ENCODE results near the gene SULF2.

The SULF2 gene

GRCh38 chr20:47705497-47705856 lies 79.8 kb downstream of the SULF2 start:
- Histone ChIP-seq H3K4me3 (no peak overlapping the region), H3K4me1 (no peaks in the 10 kb centered on the region), H3K27me3 (ENCODE audit: low read depth) (no peaks in the 10 kb centered on the region), H3K36me3 (replicated peaks) (no peaks in the 10 kb centered on the region), H3K9me3 (no peaks in the 10 kb centered on the region)
- no peak for DNase-seq (ENCODE audit: low spot score in 2 of 2)
- in situ Hi-C loops (cut with MboI; ENCODE audit: low sequenced_read_pairs), result no loop called here

- in situ Hi-C loops (cut with MboI; ENCODE audit: low sequenced_read_pairs), result no loop called here
- DNase-seq (ENCODE audit: low spot score in 2 of 2), result no peak
- H3K27me3 ChIP-seq (ENCODE audit: low read depth), result no peaks in the 10 kb centered on the region
These were observed 80.4 kb downstream of the SULF2 start for GRCh38 chr20:47704746-47705496.

GRCh38 chr20:47703748-47704147 lies 81.5 kb downstream of the SULF2 start:
- Histone ChIP-seq H3K9me3 (no peaks in the 10 kb centered on the region), H3K4me3 (no peak overlapping the region), H3K36me3 (replicated peaks) (no peaks in the 10 kb centered on the region), H3K4me1 (no peaks in the 10 kb centered on the region), H3K27me3 (ENCODE audit: low read depth) (no peaks in the 10 kb centered on the region)
- DNase-seq (ENCODE audit: low spot score in 2 of 2), result no peak
- in situ Hi-C loops (cut with MboI; ENCODE audit: low sequenced_read_pairs), result no loop called here

More at GRCh38 chr20:47704746-47705496, 80.4 kb downstream of the SULF2 start:
- Histone ChIP-seq H3K4me1 (no peaks in the 10 kb centered on the region), H3K4me3 (no peak overlapping the region), H3K36me3 (replicated peaks) (no peaks in the 10 kb centered on the region), H3K9me3 (no peaks in the 10 kb centered on the region)

GRCh38 chr20:47701612-47702011 lies 83.7 kb downstream of the SULF2 start:
- in situ Hi-C loops (cut with MboI; ENCODE audit: low sequenced_read_pairs), result no loop called here
- Histone ChIP-seq H3K27me3 (ENCODE audit: low read depth) (no peaks in the 10 kb centered on the region), H3K9me3 (no peaks in the 10 kb centered on the region), H3K4me3 (no peak overlapping the region), H3K4me1 (no peaks in the 10 kb centered on the region), H3K36me3 (replicated peaks) (no peaks in the 10 kb centered on the region)
- DNase-seq (ENCODE audit: low spot score in 2 of 2), result no peak

DNA sequence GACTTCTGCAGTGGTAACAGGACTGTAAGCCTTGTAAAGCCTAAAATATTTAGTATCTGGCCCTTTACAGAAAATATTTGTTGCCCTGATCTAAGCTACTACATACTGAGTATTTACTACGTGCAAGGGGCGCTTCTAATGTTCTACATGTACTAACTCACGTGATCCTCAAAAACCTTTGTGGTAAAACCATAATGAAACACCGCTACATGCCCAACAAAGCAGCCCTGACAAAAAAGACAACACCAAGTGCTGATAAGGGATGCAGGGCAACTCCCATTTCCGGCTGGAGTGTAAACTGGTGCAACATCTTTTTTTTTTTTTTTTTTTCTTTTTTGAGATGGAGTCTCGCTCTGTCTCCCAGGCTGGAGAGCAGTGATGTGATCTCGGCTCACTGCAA lies 85.0 kb downstream of the SULF2 start:
- no peaks in the 10 kb centered on the region for H3K36me3 ChIP-seq (replicated peaks)
- no peaks in the 10 kb centered on the region for H3K4me1 ChIP-seq
- no peak for DNase-seq (ENCODE audit: low spot score in 2 of 2)
- H3K4me3 ChIP-seq, result no peak overlapping the region
- in situ Hi-C loops (cut with MboI; ENCODE audit: low sequenced_read_pairs), result no loop called here
- no peaks in the 10 kb centered on the region for H3K27me3 ChIP-seq (ENCODE audit: low read depth)
- no peaks in the 10 kb centered on the region for H3K9me3 ChIP-seq

DNA sequence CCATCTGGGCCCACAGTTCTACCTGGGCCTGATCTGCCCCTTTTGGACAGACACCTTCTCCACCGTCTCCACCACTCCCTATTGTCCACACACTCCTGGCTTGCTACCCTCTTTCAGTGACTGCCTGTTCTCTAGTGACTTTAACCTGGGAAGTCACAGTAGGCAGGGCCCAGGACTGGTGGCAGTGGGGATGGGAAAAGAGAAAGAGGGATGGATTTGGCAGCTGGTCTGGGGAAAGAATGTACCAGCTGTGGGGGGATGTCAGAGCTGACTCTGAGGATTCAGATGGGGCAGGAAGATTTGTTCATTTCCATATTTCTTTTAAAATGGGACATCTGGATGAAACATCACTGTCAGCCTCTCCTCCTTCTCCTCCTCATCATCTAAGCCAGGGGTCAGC lies 85.5 kb downstream of the SULF2 start:
- Histone ChIP-seq H3K9me3 (no peaks in the 10 kb centered on the region), H3K4me1 (no peaks in the 10 kb centered on the region), H3K27me3 (ENCODE audit: low read depth) (no peaks in the 10 kb centered on the region), H3K4me3 (no peak overlapping the region), H3K36me3 (replicated peaks) (no peaks in the 10 kb centered on the region)
- in situ Hi-C loops (cut with MboI; ENCODE audit: low sequenced_read_pairs), result no loop called here
- DNase-seq (ENCODE audit: low spot score in 2 of 2), result no peak

- Histone ChIP-seq H3K4me3 (no peak overlapping the region), H3K4me1 (no peaks in the 10 kb centered on the region), H3K9me3 (no peaks in the 10 kb centered on the region), H3K36me3 (replicated peaks) (no peaks in the 10 kb centered on the region), H3K27me3 (ENCODE audit: low read depth) (no peaks in the 10 kb centered on the region)
- in situ Hi-C loops (cut with MboI; ENCODE audit: low sequenced_read_pairs), result no loop called here
- no peak for DNase-seq (ENCODE audit: low spot score in 2 of 2)
These were observed 87.1 kb downstream of the SULF2 start for GRCh38 chr20:47698142-47698541.

- Histone ChIP-seq H3K4me1 (no peaks in the 10 kb centered on the region), H3K27me3 (ENCODE audit: low read depth) (no peaks in the 10 kb centered on the region), H3K36me3 (replicated peaks) (no peaks in the 10 kb centered on the region), H3K9me3 (no peaks in the 10 kb centered on the region), H3K4me3 (no peak overlapping the region)
- no peak for DNase-seq (ENCODE audit: low spot score in 2 of 2)
- in situ Hi-C loops (cut with MboI; ENCODE audit: low sequenced_read_pairs), result no loop called here
These were observed 88.4 kb downstream of the SULF2 start for GRCh38 chr20:47696856-47697255.

- H3K4me3 ChIP-seq, result no peak overlapping the region
- no peaks in the 10 kb centered on the region for H3K4me1 ChIP-seq
- DNase-seq (ENCODE audit: low spot score in 2 of 2), result no peak
- H3K27me3 ChIP-seq (ENCODE audit: low read depth), result no peaks in the 10 kb centered on the region
- in situ Hi-C loops (cut with MboI; ENCODE audit: low sequenced_read_pairs), result no loop called here
- H3K9me3 ChIP-seq, result no peaks in the 10 kb centered on the region
- no peaks in the 10 kb centered on the region for H3K36me3 ChIP-seq (replicated peaks)
These were observed 91.1 kb downstream of the SULF2 start for GRCh38 chr20:47694021-47694818.

DNA sequence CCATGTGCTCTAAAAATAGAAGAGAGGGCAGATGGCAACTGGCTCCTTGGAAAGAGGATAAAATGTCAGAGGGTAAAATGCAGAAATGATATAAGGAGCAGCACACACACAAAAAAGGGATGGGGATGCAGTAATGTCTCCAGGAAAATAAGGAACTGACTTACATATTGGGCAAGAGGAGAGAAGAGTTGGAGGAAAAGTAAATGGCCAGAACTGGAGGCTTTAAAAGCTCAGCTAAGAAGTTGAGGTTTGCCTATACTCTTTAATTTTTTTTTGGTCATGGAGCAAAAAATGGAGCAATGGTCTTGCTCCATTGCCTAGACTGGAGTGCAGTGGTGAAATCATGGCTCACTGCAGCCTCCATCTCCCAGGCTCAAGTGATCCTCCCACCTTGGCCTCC lies 93.7 kb downstream of the SULF2 start:
- Histone ChIP-seq H3K4me3 (no peak overlapping the region), H3K4me1 (no peaks in the 10 kb centered on the region), H3K9me3 (no peaks in the 10 kb centered on the region), H3K27me3 (ENCODE audit: low read depth) (no peaks in the 10 kb centered on the region), H3K36me3 (replicated peaks) (no peaks in the 10 kb centered on the region)
- in situ Hi-C loops (cut with MboI; ENCODE audit: low sequenced_read_pairs), result no loop called here
- no peak for DNase-seq (ENCODE audit: low spot score in 2 of 2)

DNA sequence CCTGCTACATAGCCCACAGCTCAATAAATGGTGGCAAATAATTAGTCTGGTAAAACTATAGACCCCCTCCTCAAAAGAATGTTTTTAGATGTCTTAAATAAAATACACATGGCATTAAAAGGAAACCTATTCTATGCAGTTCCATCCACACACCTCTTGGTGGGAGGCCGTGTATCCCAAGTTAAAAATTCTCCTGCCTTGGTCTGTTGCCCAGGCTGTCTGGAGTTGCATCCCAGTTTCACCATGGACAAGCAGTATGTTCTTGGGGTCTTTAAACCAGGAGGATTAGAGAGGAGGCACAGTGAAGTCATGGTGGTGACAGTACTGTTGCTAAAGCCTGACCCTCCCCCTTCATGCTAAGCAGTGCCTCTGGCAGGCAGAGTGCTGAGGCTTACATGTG lies 95.5 kb downstream of the SULF2 start:
- in situ Hi-C loops (cut with MboI; ENCODE audit: low sequenced_read_pairs), result no loop called here
- no peak for DNase-seq (ENCODE audit: low spot score in 2 of 2)
- no peaks in the 10 kb centered on the region for H3K27me3 ChIP-seq (ENCODE audit: low read depth)
- H3K4me3 ChIP-seq, result no peak overlapping the region
- no peaks in the 10 kb centered on the region for H3K9me3 ChIP-seq
- H3K4me1 ChIP-seq, result no peaks in the 10 kb centered on the region
- no peaks in the 10 kb centered on the region for H3K36me3 ChIP-seq (replicated peaks)

DNA sequence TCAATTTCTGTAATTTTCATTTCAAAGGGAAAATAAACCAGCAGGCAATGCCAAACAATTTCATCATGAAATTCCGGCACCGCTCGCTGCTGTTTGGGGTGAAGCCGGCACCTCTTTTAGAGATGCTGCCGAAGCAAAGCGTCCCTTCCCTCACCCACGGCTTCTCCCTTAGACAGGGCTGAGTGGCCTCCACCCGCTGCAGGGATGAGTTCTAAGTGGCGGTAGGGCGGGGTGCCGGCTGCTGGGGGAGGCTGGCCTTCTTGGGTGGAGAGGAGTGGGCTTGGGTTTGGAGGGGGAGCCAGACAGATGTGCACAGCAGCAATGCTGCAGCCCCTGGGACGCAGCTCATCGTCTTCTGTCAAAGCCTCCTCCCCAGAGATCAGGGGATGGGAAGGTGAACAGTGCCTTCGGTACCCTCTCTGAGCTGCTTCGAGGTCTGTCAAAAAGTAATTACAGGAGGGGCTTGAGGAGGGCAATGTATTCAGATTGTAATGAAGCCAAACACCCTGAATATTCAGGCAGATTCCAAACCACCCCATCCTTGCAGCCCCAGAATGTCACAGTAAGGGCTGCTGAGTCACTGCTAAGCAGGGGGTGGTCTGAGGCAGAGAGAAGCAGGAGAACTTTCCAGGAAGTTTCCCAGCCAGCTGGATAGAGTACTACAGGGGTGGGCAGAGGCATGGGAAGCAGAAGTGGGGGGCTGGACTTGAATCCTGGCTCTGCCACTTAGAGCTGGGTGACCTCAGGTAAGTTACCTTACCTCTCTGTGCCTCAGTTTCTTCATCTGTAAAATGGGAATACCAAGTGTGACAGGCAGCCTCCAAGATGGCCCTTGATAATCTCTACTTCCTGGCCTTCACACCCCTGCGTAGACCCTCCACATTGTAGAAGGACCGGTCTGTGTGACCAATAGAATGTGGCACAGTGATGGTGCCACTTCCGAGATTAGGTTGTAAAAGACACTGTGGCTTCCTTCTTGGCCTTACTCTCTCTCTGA lies 96.6 kb downstream of the SULF2 start:
- Histone ChIP-seq H3K27me3 (ENCODE audit: low read depth) (no peaks in the 10 kb centered on the region), H3K4me1 (no peaks in the 10 kb centered on the region), H3K36me3 (replicated peaks) (no peaks in the 10 kb centered on the region), H3K9me3 (no peaks in the 10 kb centered on the region), H3K4me3 (no peak overlapping the region)
- no peak for DNase-seq (ENCODE audit: low spot score in 2 of 2)
- in situ Hi-C loops (cut with MboI; ENCODE audit: low sequenced_read_pairs), result no loop called here

DNA sequence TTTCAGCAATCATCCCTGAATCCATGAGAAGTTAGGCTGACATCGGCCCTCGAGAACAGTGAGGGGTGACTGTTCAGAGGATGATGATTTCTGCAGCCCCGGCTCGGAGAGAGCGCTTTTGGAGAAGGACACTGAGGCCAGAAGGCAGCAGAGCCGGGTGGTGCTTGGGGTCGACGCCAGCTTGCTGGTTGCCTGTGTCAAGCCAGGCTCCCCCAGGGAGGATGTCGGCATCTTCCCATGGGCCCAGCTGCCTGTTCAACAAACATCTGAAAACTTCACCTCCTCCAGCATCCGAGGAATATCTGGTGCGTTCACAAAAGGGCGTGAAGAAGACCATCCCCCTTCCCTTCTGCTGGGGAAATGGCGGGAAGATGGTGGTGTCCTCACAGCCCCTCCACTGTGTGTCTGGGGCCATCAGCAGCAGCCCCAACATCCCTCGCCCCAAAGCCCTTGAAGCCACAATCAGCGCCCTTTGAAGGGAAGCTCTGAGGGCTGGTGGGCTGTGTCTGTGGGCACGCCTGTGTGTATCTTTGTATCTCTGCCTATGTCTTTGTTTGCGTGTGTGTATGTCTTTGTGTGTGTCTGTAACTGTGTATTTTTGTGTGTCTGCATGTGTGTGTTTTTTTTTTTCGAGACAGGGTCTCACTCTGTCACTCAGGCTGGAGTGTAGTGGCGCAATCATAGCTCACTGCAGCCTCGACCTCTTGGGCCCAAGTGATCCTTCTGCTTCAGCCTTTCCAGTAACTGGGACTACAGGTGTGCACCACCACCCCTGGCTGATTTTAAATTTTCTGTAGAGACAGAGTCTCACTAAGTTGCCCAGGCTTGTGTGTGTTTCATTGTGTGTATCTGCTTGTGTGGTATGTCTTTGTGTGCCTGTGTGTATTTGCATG lies 97.9 kb downstream of the SULF2 start:
- no peak for DNase-seq (ENCODE audit: low spot score in 2 of 2)
- Histone ChIP-seq H3K9me3 (no peaks in the 10 kb centered on the region), H3K4me3 (no peak overlapping the region), H3K27me3 (ENCODE audit: low read depth) (no peaks in the 10 kb centered on the region), H3K36me3 (replicated peaks) (no peaks in the 10 kb centered on the region), H3K4me1 (no peaks in the 10 kb centered on the region)
- in situ Hi-C loops (cut with MboI; ENCODE audit: low sequenced_read_pairs), result no loop called here

All from HAP-1 (cell line).